Neutrophil (primary cell): ENCODE data around the gene LRRC71.

Experiments
- H3K27ac ChIP-seq: fragments of 200-600 bp; sonication (generic); 2 replicates; pipeline ENCODE4 v1.5.1; 2016; ENCODE audit warnings: mild to moderate bottlenecking, moderate library complexity
- H3K27me3 ChIP-seq: fragments of 200-600 bp; sonication (generic); 2 replicates; pipeline ENCODE4 v1.6.0; 2016; ENCODE audit warnings: mild to moderate bottlenecking
- H3K36me3 ChIP-seq: fragments of 200-600 bp; sonication (generic); 2 replicates; pipeline ENCODE4 v1.5.1; 2017
- H3K4me1 ChIP-seq, 2 experiments: fragments of 200-600 bp in 1 of 2; sonication (generic) in 1 of 2; 1 replicate in 1 of 2; 2 replicates in 1 of 2; pipeline versions ENCODE4 v1.5.1 to v1.6.1; 2013 to 2016; ENCODE audit warnings: low read depth in 1 of 2, low read length in 1 of 2, mild to moderate bottlenecking in 1 of 2, moderate library complexity in 1 of 2; ENCODE audit not compliant: control insufficient read depth in 1 of 2, insufficient read depth in 1 of 2
- H3K4me3 ChIP-seq, 2 experiments: fragments of 200-600 bp in 1 of 2; sonication (generic) in 1 of 2; 1 replicate in 1 of 2; 2 replicates in 1 of 2; pipeline ENCODE4 v1.5.1; 2013 to 2016; ENCODE audit warnings: low read depth in 1 of 2, low read length in 1 of 2, mild to moderate bottlenecking in 1 of 2, moderate library complexity in 1 of 2
- H3K9me3 ChIP-seq: fragments of 200-600 bp; sonication (generic); 2 replicates; pipeline ENCODE4 v1.5.1; 2016
- CTCF ChIP-seq: fragments of 200-600 bp; sonication (generic); IDR thresholded peaks from 2 replicates; pipeline ENCODE4 v1.5.1; 2016; ENCODE audit warnings: antibody characterized with exemption

LRRC71 gene

DNA sequence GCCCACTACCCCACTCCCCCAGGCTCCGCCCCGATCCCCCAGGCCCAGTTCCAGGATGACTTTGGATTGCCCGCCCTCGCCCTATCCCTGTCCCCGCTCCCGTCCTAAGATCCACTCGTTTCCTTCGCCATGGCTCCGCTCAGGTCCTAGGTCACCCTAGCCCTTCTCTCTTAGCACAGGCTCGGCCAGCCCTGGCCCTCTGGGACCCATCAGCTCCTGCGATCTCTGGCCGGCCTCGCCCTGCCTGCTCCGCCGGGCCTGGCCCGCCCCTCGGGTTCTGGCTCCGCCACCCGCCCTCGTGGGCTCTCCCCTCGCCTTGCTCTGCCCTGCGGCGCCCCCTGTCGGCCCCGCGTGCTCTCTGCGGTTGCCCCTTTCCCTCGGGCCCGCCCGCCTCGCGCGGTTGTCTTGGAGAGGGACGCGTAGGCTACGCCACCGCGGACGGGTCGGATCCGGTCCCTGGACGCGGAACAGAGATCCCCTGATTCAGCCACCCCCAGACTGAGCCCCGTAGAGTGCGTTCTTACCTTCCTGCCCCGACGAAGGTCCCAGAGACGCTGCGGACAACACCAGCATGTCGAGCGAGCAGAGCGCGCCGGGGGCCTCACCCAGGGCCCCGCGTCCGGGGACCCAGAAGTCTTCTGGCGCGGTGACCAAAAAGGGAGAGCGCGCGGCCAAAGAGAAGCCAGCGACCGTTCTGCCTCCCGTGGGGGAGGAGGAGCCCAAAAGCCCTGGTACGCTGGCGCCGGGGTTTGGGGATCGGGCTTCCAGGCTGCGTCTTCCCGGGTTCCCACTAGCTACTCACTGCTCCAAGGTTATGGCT, at the start of gene LRRC71:
Gene LRRC71 (plus strand): TSS at position 400 of the 820 bp plus-strand sequence. CDS start 172 bp downstream, at position 572.
- Histone ChIP-seq H3K27me3 (peaks cover 75% of the 10 kb centered on the region), H3K4me1 (peaks cover 0 to 3% of the 10 kb centered on the region in 2 experiments), H3K4me3 (no peak within 1 kb of the TSS), H3K9me3 (no peaks in the 10 kb centered on the region), H3K27ac (no peak within 1 kb of the TSS), H3K36me3 (no peaks in the 10 kb centered on the region)
- no peak for TF ChIP-seq CTCF

GRCh38 chr1:156873659-156874058, 46.8 kb upstream of the LRRC71 start:
- Histone ChIP-seq H3K4me3 (no peak overlapping the region), H3K27ac (no peak overlapping the region), H3K36me3 (no peaks in the 10 kb centered on the region), H3K9me3 (no peaks in the 10 kb centered on the region), H3K27me3 (peaks cover 81% of the 10 kb centered on the region), H3K4me1 (no peaks in the 10 kb centered on the region)
- TF ChIP-seq CTCF, result no peak

DNA sequence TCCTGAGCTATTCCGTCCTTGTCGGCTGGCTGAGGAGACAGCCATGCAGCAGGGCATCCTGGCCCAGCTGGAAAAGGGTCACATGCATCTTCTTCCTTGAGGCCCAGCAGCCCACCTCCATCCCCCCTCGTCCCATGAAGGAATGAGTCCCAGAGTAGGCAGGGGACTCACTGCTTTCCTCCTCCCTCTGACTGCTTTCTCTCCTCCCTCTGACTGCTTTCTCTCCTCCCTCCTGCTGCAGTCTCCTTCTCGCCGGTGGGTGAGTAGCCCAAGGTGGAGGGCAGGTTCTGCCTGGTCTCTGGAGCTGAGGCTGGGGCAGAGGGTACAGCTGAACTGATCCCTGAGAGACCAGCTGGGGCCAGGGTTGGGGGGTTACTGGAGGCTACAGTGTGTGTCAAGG, 46.3 kb upstream of the LRRC71 start:
- no peak overlapping the region for H3K27ac ChIP-seq
- H3K4me1 ChIP-seq, result no peaks in the 10 kb centered on the region
- H3K4me3 ChIP-seq, result no peak overlapping the region
- no peak for TF ChIP-seq CTCF
- H3K36me3 ChIP-seq, result no peaks in the 10 kb centered on the region
- H3K9me3 ChIP-seq, result no peaks in the 10 kb centered on the region
- peaks cover 84% of the 10 kb centered on the region for H3K27me3 ChIP-seq

- Histone ChIP-seq H3K36me3 (no peaks in the 10 kb centered on the region), H3K27me3 (peaks cover 85% of the 10 kb centered on the region), H3K27ac (no peak overlapping the region), H3K4me3 (no peak overlapping the region), H3K4me1 (no peaks in the 10 kb centered on the region), H3K9me3 (no peaks in the 10 kb centered on the region)
- no peak for TF ChIP-seq CTCF
Measured at GRCh38 chr1:156874572-156875340, 45.7 kb upstream of the LRRC71 start.

GRCh38 chr1:156875341-156875615, 45.2 kb upstream of the LRRC71 start:
- no peak overlapping the region for H3K4me3 ChIP-seq
- no peaks in the 10 kb centered on the region for H3K9me3 ChIP-seq
- no peaks in the 10 kb centered on the region for H3K4me1 ChIP-seq
- no peak overlapping the region for H3K27ac ChIP-seq
- no peak for TF ChIP-seq CTCF
- H3K36me3 ChIP-seq, result no peaks in the 10 kb centered on the region
- H3K27me3 ChIP-seq, result peaks cover 84% of the 10 kb centered on the region
